HEK293 (cell line): ENCODE measurements around the gene TMIE.
A peak's percentile ranks its signal among the peaks of the same experiment; 100 is the strongest.

ENCODE experiments used
- CTCF ChIA-PET: fragments of 350-600 bp; formaldehyde crosslinking; extraction: SDS; loops from one replicate; lab custom pipeline; 2021; ENCODE audit warnings: antibody characterized with exemption; lab: Yijun Ruan, JAX
- POLR2A ChIA-PET: fragments of 300-600 bp; formaldehyde crosslinking; extraction: SDS; loops from one replicate; lab custom pipeline; 2020; ENCODE audit warnings: antibody characterized with exemption, inconsistent platforms; lab: Yijun Ruan, JAX
- H3K27ac ChIP-seq: fragments of 200-500 bp; sonication (Bioruptor generic); 2 replicates; pipeline ENCODE4 v1.5.1; 2014; ENCODE audit warnings: low read depth, low read length, control low read depth, inconsistent platforms; ENCODE audit errors: extremely low read depth
- H3K36me3 ChIP-seq, 2 experiments: fragments of 200-500 bp in 1 of 2; sonication (Bioruptor generic) in 1 of 2; 1 replicate in 1 of 2; 2 replicates in 1 of 2; pipeline ENCODE4 v1.5.1; 2014 to 2017; ENCODE audit warnings: inconsistent platforms in 2 of 2, low read length in 2 of 2; ENCODE audit not compliant: control insufficient read depth in 2 of 2, insufficient read depth in 1 of 2
- H3K4me1 ChIP-seq: fragments of 200-500 bp; sonication (Bioruptor generic); 2 replicates; pipeline ENCODE4 v1.5.1; 2014; ENCODE audit warnings: mild to moderate bottlenecking, low read length, inconsistent platforms; ENCODE audit not compliant: control insufficient read depth, insufficient read depth
- H3K4me3 ChIP-seq: 2 replicates; pipeline ENCODE4 v1.5.1; 2011; ENCODE audit warnings: low read depth, mild to moderate bottlenecking, control low read depth, low read length, moderate library complexity
- H3K9me3 ChIP-seq: fragments of 200-500 bp; sonication (Bioruptor generic); 2 replicates; pipeline ENCODE4 v1.5.1; 2014; ENCODE audit warnings: low read depth, low read length, inconsistent platforms; ENCODE audit not compliant: control insufficient read depth, insufficient read depth
- GFI1B ChIP-seq: fragments of 450-650 bp; formaldehyde crosslinking; IDR thresholded peaks from 2 replicates; pipeline ENCODE4 v1.5.1; 2016; ENCODE audit warnings: missing biosample characterization, missing genetic modification characterization
- GLI4 ChIP-seq: fragments of 450-650 bp; formaldehyde crosslinking; IDR thresholded peaks from 2 replicates; pipeline ENCODE4 v1.5.1; 2016; ENCODE audit warnings: missing biosample characterization, missing genetic modification characterization
- KLF10 ChIP-seq: fragments of 450-650 bp; IDR thresholded peaks from 2 replicates; pipeline ENCODE4 v1.5.1; 2018; ENCODE audit warnings: missing biosample characterization, mild to moderate bottlenecking, missing genetic modification characterization
- KLF7 ChIP-seq: fragments of 450-650 bp; formaldehyde crosslinking; IDR thresholded peaks from 2 replicates; pipeline ENCODE4 v1.5.1; 2016; ENCODE audit warnings: missing biosample characterization, missing genetic modification characterization, borderline replicate concordance
- MYNN ChIP-seq: fragments of 450-650 bp; formaldehyde crosslinking; IDR thresholded peaks from 2 replicates; pipeline ENCODE4 v1.5.1; 2016; ENCODE audit warnings: missing biosample characterization, missing genetic modification characterization, borderline replicate concordance
- SP3 ChIP-seq: fragments of 450-650 bp; formaldehyde crosslinking; IDR thresholded peaks from 2 replicates; pipeline ENCODE4 v1.5.1; 2016; ENCODE audit warnings: missing biosample characterization, missing genetic modification characterization
- WT1 ChIP-seq: fragments of 450-650 bp; formaldehyde crosslinking; IDR thresholded peaks from 2 replicates; pipeline ENCODE4 v1.5.1; 2016; ENCODE audit warnings: missing biosample characterization, missing genetic modification characterization
- ZBTB1 ChIP-seq: fragments of 450-650 bp; formaldehyde crosslinking; IDR thresholded peaks from 2 replicates; pipeline ENCODE4 v1.5.1; 2016; ENCODE audit warnings: missing biosample characterization, missing genetic modification characterization
- ZBTB20 ChIP-seq: fragments of 450-650 bp; formaldehyde crosslinking; IDR thresholded peaks from 2 replicates; pipeline ENCODE4 v1.5.1; 2016; ENCODE audit warnings: missing biosample characterization, missing genetic modification characterization
- ZFP3 ChIP-seq: fragments of 450-650 bp; formaldehyde crosslinking; IDR thresholded peaks from 2 replicates; pipeline ENCODE4 v1.5.1; 2016; ENCODE audit warnings: low read depth, missing biosample characterization, missing genetic modification characterization
- ZIC2 ChIP-seq: fragments of 450-650 bp; formaldehyde crosslinking; IDR thresholded peaks from 2 replicates; pipeline ENCODE4 v1.5.1; 2016; ENCODE audit warnings: missing biosample characterization, missing genetic modification characterization
- ZNF114 ChIP-seq: fragments of 450-650 bp; formaldehyde crosslinking; IDR thresholded peaks from 2 replicates; pipeline ENCODE4 v1.5.0; 2017; ENCODE audit warnings: missing biosample characterization, missing genetic modification characterization
- ZNF138 ChIP-seq: fragments of 450-650 bp; formaldehyde crosslinking; IDR thresholded peaks from 2 replicates; pipeline ENCODE4 v1.5.1; 2016; ENCODE audit warnings: missing biosample characterization, missing genetic modification characterization, borderline replicate concordance
- ZNF155 ChIP-seq: fragments of 450-650 bp; formaldehyde crosslinking; IDR thresholded peaks from 2 replicates; pipeline ENCODE4 v1.5.1; 2016; ENCODE audit warnings: missing biosample characterization, missing genetic modification characterization
- ZNF175 ChIP-seq: fragments of 450-650 bp; formaldehyde crosslinking; IDR thresholded peaks from 2 replicates; pipeline ENCODE4 v1.5.1; 2016; ENCODE audit warnings: missing biosample characterization, missing genetic modification characterization
- ZNF18 ChIP-seq: fragments of 450-650 bp; formaldehyde crosslinking; IDR thresholded peaks from 2 replicates; pipeline ENCODE4 v1.5.1; 2016; ENCODE audit warnings: missing biosample characterization, missing genetic modification characterization
- ZNF184 ChIP-seq: fragments of 450-650 bp; IDR thresholded peaks from 2 replicates; pipeline ENCODE4 v1.5.1; 2018; ENCODE audit warnings: missing biosample characterization, mild to moderate bottlenecking, missing genetic modification characterization
- ZNF274 ChIP-seq, 2 experiments: fragments of 200-500 bp in 1 of 2; fragments of 450-650 bp in 1 of 2; sonication (Bioruptor generic) in 1 of 2; formaldehyde crosslinking in 1 of 2; IDR thresholded peaks; 2 replicates each; pipeline versions ENCODE4 v1.5.1 to v1.6.1; 2014 to 2016; ENCODE audit warnings: borderline replicate concordance in 1 of 2, inconsistent platforms in 1 of 2, low read length in 1 of 2, missing biosample characterization in 1 of 2, missing genetic modification characterization in 1 of 2
- ZNF366 ChIP-seq: fragments of 450-650 bp; formaldehyde crosslinking; conservative IDR thresholded peaks from 2 replicates; pipeline ENCODE4 v1.5.1; 2016; ENCODE audit warnings: missing biosample characterization, missing genetic modification characterization
- ZNF391 ChIP-seq: fragments of 450-650 bp; formaldehyde crosslinking; IDR thresholded peaks from 2 replicates; pipeline ENCODE4 v1.5.1; 2016; ENCODE audit warnings: low read depth, missing biosample characterization, missing genetic modification characterization, borderline replicate concordance
- ZNF548 ChIP-seq: fragments of 450-650 bp; formaldehyde crosslinking; IDR thresholded peaks from 2 replicates; pipeline ENCODE4 v1.5.1; 2016; ENCODE audit warnings: missing biosample characterization, missing genetic modification characterization
- ZNF600 ChIP-seq: fragments of 450-650 bp; formaldehyde crosslinking; IDR thresholded peaks from 2 replicates; pipeline ENCODE4 v1.5.1; 2016; ENCODE audit warnings: missing biosample characterization, missing genetic modification characterization
- ZNF610 ChIP-seq: fragments of 450-650 bp; formaldehyde crosslinking; IDR thresholded peaks from 2 replicates; pipeline ENCODE4 v1.5.1; 2016; ENCODE audit warnings: missing biosample characterization, missing genetic modification characterization, borderline replicate concordance
- ZNF639 ChIP-seq: fragments of 450-650 bp; formaldehyde crosslinking; IDR thresholded peaks from 2 replicates; pipeline ENCODE4 v1.5.1; 2016; ENCODE audit warnings: missing biosample characterization, missing genetic modification characterization
- ZNF654 ChIP-seq: fragments of 450-650 bp; formaldehyde crosslinking; IDR thresholded peaks from 2 replicates; pipeline ENCODE4 v1.5.1; 2016; ENCODE audit warnings: low read depth, missing biosample characterization, missing genetic modification characterization
- ZNF670 ChIP-seq: fragments of 450-650 bp; formaldehyde crosslinking; IDR thresholded peaks from 2 replicates; pipeline ENCODE4 v1.5.1; 2016; ENCODE audit warnings: missing biosample characterization, missing genetic modification characterization, low read depth
- ZNF692 ChIP-seq: fragments of 450-650 bp; formaldehyde crosslinking; IDR thresholded peaks from 2 replicates; pipeline ENCODE4 v1.5.1; 2016; ENCODE audit warnings: missing biosample characterization, missing genetic modification characterization
- ZNF704 ChIP-seq: fragments of 450-650 bp; formaldehyde crosslinking; IDR thresholded peaks from 2 replicates; pipeline ENCODE4 v1.5.1; 2016; ENCODE audit warnings: missing biosample characterization, missing genetic modification characterization
- ZNF768 ChIP-seq: fragments of 450-650 bp; formaldehyde crosslinking; IDR thresholded peaks from 2 replicates; pipeline ENCODE4 v1.5.1; 2018; ENCODE audit warnings: missing biosample characterization, mild to moderate bottlenecking, missing genetic modification characterization

TMIE gene

GRCh38 chr3:46667061-46667621, 34.1 kb upstream of the TMIE start:
- CTCF ChIA-PET: interaction anchor here (0.7 kb wide), 1 partner anchor 277 kb away, joined by 3 read pairs; no protein-coding TSS in a partner anchor

GRCh38 chr3:46667657-46668056, 33.5 kb upstream of the TMIE start:
- Histone ChIP-seq H3K4me1 (no peaks in the 10 kb centered on the region; the same call in 1 of the 2 replicates), H3K4me3 (no peak overlapping the region), H3K9me3 (no peaks in the 10 kb centered on the region), H3K27ac (no peak overlapping the region), H3K36me3 (no peaks in the 10 kb centered on the region)
- ChIA-PET POLR2A (no interaction called here), CTCF (no interaction called here)
- TF ChIP-seq ZNF114 (tag by site-specific recombination): no peak
- TF ChIP-seq GFI1B (tag by site-specific recombination): no peak
- TF ChIP-seq WT1 (tag by site-specific recombination): no peak
- no peak for TF ChIP-seq ZNF391 (tag by site-specific recombination)
- no peak for TF ChIP-seq ZNF18 (tag by site-specific recombination)
- TF ChIP-seq ZNF366 (tag by site-specific recombination): no peak
- TF ChIP-seq ZNF654 (tag by site-specific recombination): no peak
- no peak for TF ChIP-seq MYNN
- TF ChIP-seq ZNF610: no peak
- no peak for TF ChIP-seq ZNF639
- TF ChIP-seq ZFP3 (tag by site-specific recombination): no peak
- no peak for TF ChIP-seq ZNF768 (tag by site-specific recombination)

More at GRCh38 chr3:46667061-46667621, 34.1 kb upstream of the TMIE start:
- Histone ChIP-seq H3K9me3 (no peaks in the 10 kb centered on the region), H3K4me1 (no peaks in the 10 kb centered on the region; the same call in 1 of the 2 replicates), H3K27ac (no peak overlapping the region), H3K36me3 (no peaks in the 10 kb centered on the region), H3K4me3 (no peak overlapping the region)
- TF ChIP-seq ZIC2 (tag by site-specific recombination) (peak; percentile 29; the same call in 1 of the 2 replicates), ZNF548 (no peak), ZNF184 (no peak), KLF10 (tag by site-specific recombination) (no peak), ZNF155 (tag by site-specific recombination) (no peak)
- POLR2A ChIA-PET: no interaction called here

- H3K4me3 ChIP-seq: no peak overlapping the region
- ChIA-PET CTCF (no interaction called here), POLR2A (no interaction called here)
- H3K4me1 ChIP-seq: no peaks in the 10 kb centered on the region; the same call in 1 of the 2 replicates
- H3K27ac ChIP-seq: no peak overlapping the region
- no peaks in the 10 kb centered on the region for H3K36me3 ChIP-seq
- H3K9me3 ChIP-seq: no peaks in the 10 kb centered on the region
- TF ChIP-seq SP3 (tag by site-specific recombination) (no peak), ZNF670 (tag by site-specific recombination) (no peak), GLI4 (tag by site-specific recombination) (no peak), MYNN (no peak), ZNF600 (tag by site-specific recombination) (no peak), ZNF138 (tag by site-specific recombination) (no peak), ZNF274 (IDR thresholded peaks at IDR 0.05; ENCODE audit: low read length) (no peak), ZNF274 (tag by site-specific recombination; IDR thresholded peaks at IDR 0.05; ENCODE audit: borderline replicate concordance) (no peak), ZNF692 (tag by site-specific recombination) (no peak), ZNF704 (tag by site-specific recombination) (no peak), ZBTB1 (tag by site-specific recombination) (no peak), ZBTB20 (tag by site-specific recombination) (no peak), ZNF175 (tag by site-specific recombination) (no peak), KLF7 (no peak)
Measured at GRCh38 chr3:46668116-46668515, 33.1 kb upstream of the TMIE start.
